MV-4-11 (cell line): ENCODE measurements around the gene HCRTR1.

Experiments used
- DNase-seq: peaks from one replicate; lab custom pipeline; 2025; lab: John Stamatoyannopoulos, UW

Gene HCRTR1

GRCh38 chr1:31598980-31599379, 18.5 kb upstream of the HCRTR1 start:
- DNase-seq = no peak

- no peak for DNase-seq
These were observed 16.8 kb upstream of the HCRTR1 start for GRCh38 chr1:31600641-31601040.

GRCh38 chr1:31602081-31602480, 15.4 kb upstream of the HCRTR1 start:
- DNase-seq = no peak

- peak; percentile 100 for DNase-seq
These were observed 11.5 kb upstream of the HCRTR1 start for GRCh38 chr1:31605908-31606427.

- DNase-seq = no peak
These were observed 10.1 kb upstream of the HCRTR1 start for GRCh38 chr1:31607360-31607759.

- DNase-seq = no peak
These were observed 7.9 kb upstream of the HCRTR1 start for GRCh38 chr1:31609514-31610118.

- no peak for DNase-seq
These were observed 3.0 kb upstream of the HCRTR1 start for GRCh38 chr1:31614414-31615005.

- DNase-seq = no peak
These were observed 2.1 kb upstream of the HCRTR1 start for GRCh38 chr1:31615414-31615813.

GRCh38 chr1:31615939-31616338, 1.6 kb upstream of the HCRTR1 start:
- no peak for DNase-seq

GRCh38 chr1:31617916-31618746, 642 bp downstream of the HCRTR1 start:
- DNase-seq = peak; percentile 6

- no peak for DNase-seq
These were observed 1.7 kb downstream of the HCRTR1 start for GRCh38 chr1:31618916-31619846.

- DNase-seq = no peak
These were observed 3.4 kb downstream of the HCRTR1 start for GRCh38 chr1:31620631-31621497.

- no peak for DNase-seq
These were observed 4.0 kb downstream of the HCRTR1 start for GRCh38 chr1:31621498-31621820.

GRCh38 chr1:31621847-31622730, 4.6 kb downstream of the HCRTR1 start:
- DNase-seq = no peak

- DNase-seq = no peak
These were observed 5.9 kb downstream of the HCRTR1 start for GRCh38 chr1:31623365-31623764.

- DNase-seq = peak; percentile 92
These were observed 6.8 kb downstream of the HCRTR1 start for GRCh38 chr1:31624309-31624708.

GRCh38 chr1:31624731-31625514, 7.4 kb downstream of the HCRTR1 start:
- peak; percentile 59 for DNase-seq

GRCh38 chr1:31625561-31626222, 8.2 kb downstream of the HCRTR1 start:
- peak; percentile 94 for DNase-seq
